MM.1S (cell line): ENCODE results near the gene GFRA3.

Experiments used
- EZH2 ChIP-seq: fragments of 300-600 bp; sonication (generic); optimal IDR thresholded peaks from 2 replicates; pipeline ENCODE3; 2017; ENCODE audit warnings: low read depth, mild to moderate bottlenecking, antibody characterized with exemption, low read length, mixed read lengths
- EZH2phosphoT487 ChIP-seq: fragments of 300-600 bp; sonication (generic); IDR thresholded peaks from 2 replicates; pipeline ENCODE4 v1.6.1; 2018; ENCODE audit warnings: antibody characterized with exemption, low read length
- TF ChIP-seq, protein P1 (sequence below): fragments of 300-600 bp; sonication (generic); IDR thresholded peaks from 2 replicates; pipeline ENCODE4 v1.5.1; 2016; ENCODE audit warnings: antibody characterized with exemption, low read length, mixed read lengths

DNA sequence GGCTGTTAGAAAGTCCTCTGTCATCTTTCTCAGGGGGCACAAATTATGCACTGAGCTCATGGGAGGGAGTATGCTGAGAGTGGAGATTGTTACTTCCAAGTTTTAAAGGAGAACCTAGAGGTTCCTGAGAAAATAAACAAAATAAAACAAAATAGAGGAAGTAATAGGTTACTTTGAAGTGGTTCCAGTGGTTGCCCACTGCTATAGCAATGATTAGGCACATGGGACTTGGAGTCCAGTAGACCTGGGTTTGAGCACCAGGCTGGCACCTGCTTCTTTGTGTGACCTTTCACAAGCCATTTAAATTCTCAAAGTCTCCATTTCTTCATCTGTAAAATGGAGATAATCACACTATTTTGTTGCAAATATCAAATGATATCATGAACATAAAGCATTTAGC, 47.5 kb downstream of the GFRA3 start:
- TF ChIP-seq, protein P1, sequence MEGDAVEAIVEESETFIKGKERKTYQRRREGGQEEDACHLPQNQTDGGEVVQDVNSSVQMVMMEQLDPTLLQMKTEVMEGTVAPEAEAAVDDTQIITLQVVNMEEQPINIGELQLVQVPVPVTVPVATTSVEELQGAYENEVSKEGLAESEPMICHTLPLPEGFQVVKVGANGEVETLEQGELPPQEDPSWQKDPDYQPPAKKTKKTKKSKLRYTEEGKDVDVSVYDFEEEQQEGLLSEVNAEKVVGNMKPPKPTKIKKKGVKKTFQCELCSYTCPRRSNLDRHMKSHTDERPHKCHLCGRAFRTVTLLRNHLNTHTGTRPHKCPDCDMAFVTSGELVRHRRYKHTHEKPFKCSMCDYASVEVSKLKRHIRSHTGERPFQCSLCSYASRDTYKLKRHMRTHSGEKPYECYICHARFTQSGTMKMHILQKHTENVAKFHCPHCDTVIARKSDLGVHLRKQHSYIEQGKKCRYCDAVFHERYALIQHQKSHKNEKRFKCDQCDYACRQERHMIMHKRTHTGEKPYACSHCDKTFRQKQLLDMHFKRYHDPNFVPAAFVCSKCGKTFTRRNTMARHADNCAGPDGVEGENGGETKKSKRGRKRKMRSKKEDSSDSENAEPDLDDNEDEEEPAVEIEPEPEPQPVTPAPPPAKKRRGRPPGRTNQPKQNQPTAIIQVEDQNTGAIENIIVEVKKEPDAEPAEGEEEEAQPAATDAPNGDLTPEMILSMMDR, result no peak
- TF ChIP-seq EZH2, result no peak
- no peak for TF ChIP-seq EZH2phosphoT487
